NB4 (cell line): Measurements from ENCODE around the gene KRT17.

ENCODE experiments used
- CTCF ChIP-seq: IDR thresholded peaks from one replicate; pipeline ENCODE4 v1.5.1; 2012; ENCODE audit warnings: low read depth, low read length
- MAX ChIP-seq: IDR thresholded peaks from 2 replicates; pipeline ENCODE4 v1.6.1; 2011; ENCODE audit warnings: low read depth, low read length
- MYC ChIP-seq: IDR thresholded peaks from 2 replicates; pipeline ENCODE4 v1.6.1; 2011; ENCODE audit warnings: low read depth, low read length
- POLR2A ChIP-seq: IDR thresholded peaks from 2 replicates; pipeline ENCODE4 v1.6.1; 2011; ENCODE audit warnings: mild to moderate bottlenecking; ENCODE audit not compliant: insufficient read length; ENCODE audit errors: extremely low read depth

- no peak for TF ChIP-seq CTCF
- TF ChIP-seq POLR2A: no peak
- TF ChIP-seq MYC: no peak
- no peak for TF ChIP-seq MAX
These were observed 18.1 kb upstream of the KRT17 start for GRCh38 chr17:41642252-41643156.
